KOPT-K1 (cell line): ENCODE measurements around the gene GRWD1.

Source experiments
- H3K27ac ChIP-seq: fragments of 200-600 bp; sonication (generic); 2 replicates; pipeline ENCODE4 v1.5.1; 2016; ENCODE audit warnings: antibody characterized with exemption, mild to moderate bottlenecking, low read depth, low read length; ENCODE audit not compliant: poor library complexity, severe bottlenecking
- H3K36me3 ChIP-seq: fragments of 200-600 bp; sonication (generic); 2 replicates; pipeline ENCODE4 v1.5.1; 2017; ENCODE audit warnings: antibody characterized with exemption, mild to moderate bottlenecking, low read length, moderate library complexity; ENCODE audit not compliant: insufficient read depth
- H3K9me3 ChIP-seq: fragments of 200-600 bp; sonication (generic); 2 replicates; pipeline ENCODE4 v1.5.1; 2017; ENCODE audit warnings: antibody characterized with exemption, low read length, mild to moderate bottlenecking; ENCODE audit not compliant: insufficient read depth, poor library complexity, severe bottlenecking

The GRWD1 gene

GRCh38 chr19:48445606-48446481 is at the start of gene GRWD1:
TSS of gene GRWD1 (plus strand) at chr19:48445983. CDS start at chr19:48446006, 23 bp downstream.
- Histone ChIP-seq H3K9me3 (no peaks in the 10 kb centered on the region), H3K36me3 (peaks cover 38% of the 10 kb centered on the region), H3K27ac (peak within 1 kb of the TSS; percentile 66)

GRCh38 chr19:48396016-48396823 is 49.6 kb upstream of the GRWD1 start:
- Histone ChIP-seq H3K36me3 (no peaks in the 10 kb centered on the region), H3K9me3 (no peaks in the 10 kb centered on the region), H3K27ac (no peak overlapping the region)

- Histone ChIP-seq H3K36me3 (no peaks in the 10 kb centered on the region), H3K9me3 (no peaks in the 10 kb centered on the region), H3K27ac (no peak overlapping the region)
Observed at GRCh38 chr19:48396824-48397176, 49.0 kb upstream of the GRWD1 start.

- Histone ChIP-seq H3K9me3 (no peaks in the 10 kb centered on the region), H3K36me3 (no peaks in the 10 kb centered on the region), H3K27ac (peak overlapping the region; percentile 15)
Observed at GRCh38 chr19:48397263-48398101, 48.3 kb upstream of the GRWD1 start.

GRCh38 chr19:48398102-48398374 is 47.7 kb upstream of the GRWD1 start:
- H3K9me3 ChIP-seq: no peaks in the 10 kb centered on the region
- no peaks in the 10 kb centered on the region for H3K36me3 ChIP-seq
- H3K27ac ChIP-seq: peak overlapping the region; percentile 15

- Histone ChIP-seq H3K36me3 (no peaks in the 10 kb centered on the region), H3K27ac (peak overlapping the region; percentile 15), H3K9me3 (no peaks in the 10 kb centered on the region)
Observed at GRCh38 chr19:48398375-48399235, 47.2 kb upstream of the GRWD1 start.

DNA sequence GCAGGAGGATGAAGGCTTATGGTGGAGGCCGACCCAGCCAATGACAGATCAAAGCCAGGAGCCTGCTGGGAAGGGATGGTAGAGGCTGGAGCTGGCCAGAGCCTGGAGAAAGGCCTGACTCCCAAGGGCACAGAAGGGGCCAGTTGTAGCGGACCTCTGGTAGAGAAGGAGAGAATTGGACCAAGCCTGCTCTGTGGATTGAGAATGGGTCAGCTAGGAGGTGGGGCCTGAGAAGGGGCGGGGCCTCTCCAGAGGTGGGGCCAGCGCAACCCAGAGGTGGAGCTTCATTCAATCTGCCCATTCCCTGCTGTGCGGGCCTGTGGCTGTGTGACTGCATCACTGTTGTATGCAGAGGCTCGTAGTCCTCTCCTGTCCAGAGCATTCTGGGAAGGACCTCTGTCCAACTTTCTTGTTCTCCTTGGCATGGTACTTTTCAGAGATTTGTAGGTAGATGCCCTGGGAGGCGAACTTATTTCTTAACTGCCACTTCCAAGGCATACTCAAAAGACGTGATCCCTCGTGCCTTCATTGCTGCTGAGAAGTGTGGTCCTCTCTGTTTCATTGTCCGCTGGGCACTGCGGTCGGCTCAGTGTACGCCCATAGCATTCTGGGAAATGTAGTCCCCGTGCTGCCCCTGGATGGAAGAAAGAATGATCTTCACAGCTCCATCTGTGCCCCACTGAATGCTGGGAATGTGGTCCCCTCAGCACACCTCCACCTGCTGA is 45.6 kb upstream of the GRWD1 start:
- H3K36me3 ChIP-seq: no peaks in the 10 kb centered on the region
- no peaks in the 10 kb centered on the region for H3K9me3 ChIP-seq
- no peak overlapping the region for H3K27ac ChIP-seq

DNA sequence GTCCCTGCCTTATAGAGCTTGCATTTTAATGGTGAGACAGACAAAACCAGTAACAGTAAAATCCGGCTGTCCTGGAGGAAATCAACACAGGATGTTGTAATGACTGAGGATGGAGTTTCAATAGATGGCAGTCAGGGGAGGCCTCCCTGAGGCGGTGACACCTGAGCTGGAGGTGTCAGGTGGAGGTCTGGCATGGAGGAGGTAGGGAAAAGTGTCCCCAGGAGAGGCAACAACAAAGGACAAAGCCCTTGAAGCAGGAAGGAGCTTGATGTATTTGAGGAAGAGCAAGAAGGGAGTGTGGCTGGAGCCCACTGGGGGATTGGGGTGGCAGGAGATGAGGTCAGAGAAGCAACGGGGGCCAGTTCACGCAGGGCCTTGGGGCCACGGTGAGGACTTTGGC is 44.5 kb upstream of the GRWD1 start:
- no peaks in the 10 kb centered on the region for H3K36me3 ChIP-seq
- H3K9me3 ChIP-seq: no peaks in the 10 kb centered on the region
- H3K27ac ChIP-seq: no peak overlapping the region

GRCh38 chr19:48403606-48404005 is 42.2 kb upstream of the GRWD1 start:
- Histone ChIP-seq H3K9me3 (no peaks in the 10 kb centered on the region), H3K36me3 (no peaks in the 10 kb centered on the region), H3K27ac (no peak overlapping the region)

DNA sequence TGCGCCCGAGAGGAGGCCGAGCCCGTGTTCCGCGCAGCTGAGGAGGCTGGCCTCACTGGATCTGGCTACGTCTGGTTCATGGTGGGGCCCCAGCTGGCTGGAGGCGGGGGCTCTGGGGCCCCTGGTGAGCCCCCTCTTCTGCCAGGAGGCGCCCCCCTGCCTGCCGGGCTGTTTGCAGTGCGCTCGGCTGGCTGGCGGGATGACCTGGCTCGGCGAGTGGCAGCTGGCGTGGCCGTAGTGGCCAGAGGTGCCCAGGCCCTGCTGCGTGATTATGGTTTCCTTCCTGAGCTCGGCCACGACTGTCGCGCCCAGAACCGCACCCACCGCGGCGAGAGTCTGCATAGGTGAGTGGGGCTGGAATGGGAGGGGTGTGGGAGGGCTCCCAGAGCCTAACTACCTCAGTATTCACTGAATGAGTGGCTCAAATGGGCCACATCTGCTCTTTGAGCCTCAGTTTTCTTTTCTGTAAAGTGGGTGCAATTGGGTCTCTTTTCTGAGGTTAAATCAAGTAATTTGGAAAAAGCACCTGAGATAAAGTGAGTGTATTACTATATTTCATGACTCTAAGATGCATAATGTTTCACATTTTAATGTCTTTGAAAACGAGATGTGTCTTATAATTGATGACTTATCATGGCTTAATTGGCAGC is 40.6 kb upstream of the GRWD1 start:
- Histone ChIP-seq H3K36me3 (no peaks in the 10 kb centered on the region), H3K9me3 (no peaks in the 10 kb centered on the region), H3K27ac (no peak overlapping the region)

GRCh38 chr19:48405850-48406249 is 39.9 kb upstream of the GRWD1 start:
- Histone ChIP-seq H3K27ac (no peak overlapping the region), H3K36me3 (no peaks in the 10 kb centered on the region), H3K9me3 (no peaks in the 10 kb centered on the region)

- H3K27ac ChIP-seq: no peak overlapping the region
- H3K9me3 ChIP-seq: no peaks in the 10 kb centered on the region
- H3K36me3 ChIP-seq: no peaks in the 10 kb centered on the region
Observed at GRCh38 chr19:48413879-48414587, 31.8 kb upstream of the GRWD1 start.

- H3K9me3 ChIP-seq: no peaks in the 10 kb centered on the region
- H3K36me3 ChIP-seq: no peaks in the 10 kb centered on the region
- H3K27ac ChIP-seq: no peak overlapping the region
Observed at GRCh38 chr19:48415395-48415794, 30.4 kb upstream of the GRWD1 start.
